Measurements from ENCODE around the gene ZMYND19. TPM values are rescaled to one million over a fixed set of nuclear protein-coding genes. Genes with fewer than 3 reads are reported as not detected.

The ZMYND19 gene
- total and polyA plus RNA-seq, 2 donors (not counting 3 experiments of a cell fraction or from before 2014, with no cell fraction given) = 22.8 to 32.6 TPM

GRCh38 chr9:137564134-137564533 lies 26.2 kb downstream of the ZMYND19 start:
- H3K9ac ChIP-seq (replicated peaks; ENCODE audit: extremely low read depth, insufficient read depth, low read length) = no peak overlapping the region
- no peaks in the 10 kb centered on the region for H4K20me1 ChIP-seq (replicated peaks; ENCODE audit: control insufficient read depth, extremely low read depth, insufficient read depth, low read length)
- H3K79me2 ChIP-seq (ENCODE audit: control insufficient read depth, insufficient read depth, low read length) = peaks cover 4% of the 10 kb centered on the region
- intact Hi-C loops (cut with micrococcal nuclease) (no loop called here), dilution Hi-C loops (cut with MboI; ENCODE audit: extremely low pct_ligation_motif_present, low sequenced_read_pairs) (no loop called here)
- no peak overlapping the region for H3K4me2 ChIP-seq (ENCODE audit: insufficient read depth, low read length)
- no peak overlapping the region for H3K27ac ChIP-seq (ENCODE audit: insufficient read depth, low read depth, low read length)
- FAIRE-seq (no peak), DNase-seq (ENCODE audit: low read depth, low spot score) (no peak)
- no peaks in the 10 kb centered on the region for H3K27me3 ChIP-seq (ENCODE audit: control insufficient read depth in 2 of 2, insufficient read depth in 2 of 2, low read length in 2 of 2)
- H3K36me3 ChIP-seq (ENCODE audit: control insufficient read depth in 2 of 2, extremely low read depth in 1 of 2, insufficient read depth in 2 of 2, low read length in 2 of 2) = peaks cover 7 to 22% of the 10 kb centered on the region in 2 experiments
- ChIA-PET CTCF (interaction anchor here (0.7 to 1.3 kb wide), 2 partner anchors 9 to 29 kb away, joined by 3 to 4 read pairs; no protein-coding TSS in a partner anchor), POLR2A (no interaction called here)
- no peak overlapping the region for H3K4me3 ChIP-seq (replicated peaks in 1 of 3; ENCODE audit: insufficient read depth in 1 of 3, low read depth in 1 of 3, low read length in 3 of 3)
- no TSS peak for BruUV-seq (replicated peaks)
- H3K9me1 ChIP-seq (replicated peaks; ENCODE audit: control insufficient read depth, extremely low read depth, insufficient read depth, low read length) = no peaks in the 10 kb centered on the region
- H3K4me1 ChIP-seq (ENCODE audit: control insufficient read depth, extremely low read depth, insufficient read depth, low read length) = no peaks in the 10 kb centered on the region
- TF ChIP-seq EZH2 (IDR thresholded peaks at IDR 0.05; ENCODE audit: borderline replicate concordance, low read depth, low read length, severe bottlenecking) (no peak), POLR2A (IDR thresholded peaks at IDR 0.05; ENCODE audit: low read depth, low read length) (no peak)
- no peaks in the 10 kb centered on the region for H3K9me3 ChIP-seq (replicated peaks; ENCODE audit: control insufficient read depth, insufficient read depth, low read length)
- H2AFZ ChIP-seq (ENCODE audit: low read depth, low read length) = no peak overlapping the region

DNA sequence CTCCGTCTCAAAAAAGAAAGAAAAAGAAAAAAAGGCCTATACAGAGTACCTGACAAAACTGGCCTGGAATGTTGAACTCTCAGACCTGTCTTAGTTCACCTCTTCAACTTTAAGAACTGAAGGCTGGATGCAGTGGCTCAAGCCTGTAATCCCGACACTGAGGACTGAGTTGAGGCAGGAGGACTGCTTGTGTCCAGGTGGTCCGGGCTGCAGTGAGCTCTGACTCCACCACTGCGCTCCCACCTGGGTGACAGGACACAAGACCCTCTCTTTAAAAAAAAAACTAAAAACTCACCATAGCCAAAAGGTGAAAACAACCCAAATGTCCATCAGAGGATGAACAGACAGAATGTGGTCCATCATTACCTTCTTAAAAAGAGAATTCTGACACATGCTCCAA lies 32.2 kb downstream of the ZMYND19 start:
- FAIRE-seq (no peak), DNase-seq (ENCODE audit: low read depth, low spot score) (no peak)
- intact Hi-C loops (cut with micrococcal nuclease) (no loop called here), dilution Hi-C loops (cut with MboI; ENCODE audit: extremely low pct_ligation_motif_present, low sequenced_read_pairs) (no loop called here)
- Histone ChIP-seq H3K4me2 (ENCODE audit: insufficient read depth, low read length) (no peak overlapping the region), H4K20me1 (replicated peaks; ENCODE audit: control insufficient read depth, extremely low read depth, insufficient read depth, low read length) (no peaks in the 10 kb centered on the region), H3K36me3 (ENCODE audit: control insufficient read depth in 2 of 2, extremely low read depth in 1 of 2, insufficient read depth in 2 of 2, low read length in 2 of 2) (peaks cover 10 to 20% of the 10 kb centered on the region in 2 experiments), H3K27ac (ENCODE audit: insufficient read depth, low read depth, low read length) (no peak overlapping the region), H2AFZ (ENCODE audit: low read depth, low read length) (no peak overlapping the region), H3K4me3 (replicated peaks in 1 of 3; ENCODE audit: insufficient read depth in 1 of 3, low read depth in 1 of 3, low read length in 3 of 3) (no peak overlapping the region), H3K9me1 (replicated peaks; ENCODE audit: control insufficient read depth, extremely low read depth, insufficient read depth, low read length) (no peaks in the 10 kb centered on the region), H3K27me3 (ENCODE audit: control insufficient read depth in 2 of 2, insufficient read depth in 2 of 2, low read length in 2 of 2) (no peaks in the 10 kb centered on the region), H3K79me2 (ENCODE audit: control insufficient read depth, insufficient read depth, low read length) (peaks cover 4% of the 10 kb centered on the region), H3K4me1 (ENCODE audit: control insufficient read depth, extremely low read depth, insufficient read depth, low read length) (no peaks in the 10 kb centered on the region), H3K9ac (replicated peaks; ENCODE audit: extremely low read depth, insufficient read depth, low read length) (no peak overlapping the region), H3K9me3 (replicated peaks; ENCODE audit: control insufficient read depth, insufficient read depth, low read length) (no peaks in the 10 kb centered on the region)
- TF ChIP-seq MAX (IDR thresholded peaks at IDR 0.05; ENCODE audit: insufficient read depth, insufficient read length) (no peak), CTCF (IDR thresholded peaks at IDR 0.05; ENCODE audit: extremely low read depth in 1 of 2, insufficient read depth in 1 of 2, low read depth in 1 of 2, low read length in 2 of 2) (no peak), JUN (IDR thresholded peaks at IDR 0.05; ENCODE audit: borderline replicate concordance, insufficient read depth, insufficient read length, low read depth) (no peak), GATA2 (IDR thresholded peaks at IDR 0.05; ENCODE audit: insufficient read depth, insufficient read length, low read depth, low read length) (no peak), POLR2A (IDR thresholded peaks at IDR 0.05; ENCODE audit: low read depth, low read length) (no peak), POLR2AphosphoS5 (IDR thresholded peaks at IDR 0.05; ENCODE audit: insufficient read depth, low read depth, low read length) (no peak), EZH2 (IDR thresholded peaks at IDR 0.05; ENCODE audit: borderline replicate concordance, low read depth, low read length, severe bottlenecking) (no peak), MYC (IDR thresholded peaks at IDR 0.05; ENCODE audit: low read depth, low read length) (no peak), FOS (IDR thresholded peaks at IDR 0.05; ENCODE audit: borderline replicate concordance, insufficient read depth, low read length) (no peak)
- no TSS peak for BruUV-seq (replicated peaks)
- ChIA-PET POLR2A (no interaction called here), CTCF (no interaction called here)
